Astrocyte (in vitro differentiated cells and primary cell): ENCODE results near the gene TSR3. TPM values are rescaled to one million over a fixed set of nuclear protein-coding genes. Genes with fewer than 3 reads are reported as not detected.

Experiments used
- DNase-seq: peaks from one replicate; pipeline ENCODE4 v3.0.0-alpha.2; 2010; ENCODE audit warnings: low read depth
- FAIRE-seq: peaks from 2 replicates; lab custom pipeline; 2011; peaks lifted over from hg19 to GRCh38; lab: Jason Lieb, UNC
- H2AFZ ChIP-seq: 2 replicates; pipeline ENCODE4 v1.6.0; 2012; ENCODE audit warnings: low read depth, low read length, inconsistent platforms
- H3K27ac ChIP-seq: 2 replicates; pipeline ENCODE4 v1.5.1; 2011; ENCODE audit warnings: low read depth, low read length, inconsistent platforms
- H3K27me3 ChIP-seq: 2 replicates; pipeline ENCODE4 v1.6.0; 2011; ENCODE audit warnings: low read length, inconsistent platforms; ENCODE audit not compliant: insufficient read depth
- H3K36me3 ChIP-seq: 2 replicates; pipeline ENCODE4 v1.5.1; 2011; ENCODE audit warnings: low read length, inconsistent platforms; ENCODE audit not compliant: insufficient read depth
- H3K4me1 ChIP-seq: 2 replicates; pipeline ENCODE4 v1.5.1; 2011; ENCODE audit warnings: low read length, inconsistent platforms; ENCODE audit not compliant: insufficient read depth
- H3K4me2 ChIP-seq: 2 replicates; pipeline ENCODE4 v1.6.0; 2012; ENCODE audit warnings: low read length, inconsistent platforms
- H3K4me3 ChIP-seq: 2 replicates; pipeline ENCODE4 v1.5.1; 2011; ENCODE audit warnings: low read depth, mild to moderate bottlenecking, low read length, inconsistent platforms; ENCODE audit not compliant: insufficient read depth
- H3K79me2 ChIP-seq: 2 replicates; pipeline ENCODE4 v1.6.0; 2012; ENCODE audit warnings: mild to moderate bottlenecking, low read length, inconsistent platforms; ENCODE audit not compliant: insufficient read depth
- H3K9ac ChIP-seq: 2 replicates; pipeline ENCODE4 v1.6.0; 2012; ENCODE audit warnings: mild to moderate bottlenecking, low read length, inconsistent platforms
- H3K9me3 ChIP-seq: 2 replicates; pipeline ENCODE4 v1.5.1; 2012; ENCODE audit warnings: low read depth, mild to moderate bottlenecking, low read length, inconsistent platforms; ENCODE audit not compliant: insufficient read depth
- H4K20me1 ChIP-seq: 2 replicates; pipeline ENCODE4 v1.6.0; 2012; ENCODE audit warnings: low read length, inconsistent platforms; ENCODE audit not compliant: insufficient read depth
- H3K27ac Mint-ChIP-seq: one replicate; pipeline ENCODE4 v1.8.0; 2021; ENCODE audit warnings: mild to moderate bottlenecking, mixed read lengths; ENCODE audit not compliant: unreplicated experiment
- H3K27me3 Mint-ChIP-seq: one replicate; pipeline ENCODE4 v1.8.0; 2021; ENCODE audit warnings: low read depth, mixed read lengths; ENCODE audit not compliant: unreplicated experiment
- H3K36me3 Mint-ChIP-seq: one replicate; pipeline ENCODE4 v1.8.0; 2021; ENCODE audit warnings: low read depth, mixed read lengths; ENCODE audit not compliant: unreplicated experiment
- H3K4me1 Mint-ChIP-seq: one replicate; pipeline ENCODE4 v1.8.0; 2021; ENCODE audit warnings: low read depth, mixed read lengths; ENCODE audit not compliant: unreplicated experiment
- H3K4me3 Mint-ChIP-seq: one replicate; pipeline ENCODE4 v1.8.0; 2021; ENCODE audit warnings: mild to moderate bottlenecking, moderate library complexity, mixed read lengths; ENCODE audit not compliant: unreplicated experiment
- H3K9me3 Mint-ChIP-seq: one replicate; pipeline ENCODE4 v1.8.0; 2021; ENCODE audit warnings: mild to moderate bottlenecking, mixed read lengths; ENCODE audit not compliant: unreplicated experiment
- EZH2 ChIP-seq: IDR thresholded peaks from 2 replicates; pipeline ENCODE4 v1.6.1; 2012; ENCODE audit warnings: mild to moderate bottlenecking, low read length, inconsistent platforms; ENCODE audit not compliant: insufficient read depth
- total RNA-seq: library from RNA; stranded (reverse); gene quantifications from 2 replicates; pipeline ENCODE4 v1.2.1, GENCODE V29; 2021
- TF ChIP-seq, protein P1 (sequence below): IDR thresholded peaks from 2 replicates; pipeline ENCODE4 v1.5.1; 2011; ENCODE audit warnings: low read depth, mild to moderate bottlenecking, inconsistent platforms, low read length, moderate library complexity; ENCODE audit not compliant: insufficient read depth

Gene TSR3
- total RNA-seq, 1 donor from 2014 or later, result 63.3 TPM

DNA sequence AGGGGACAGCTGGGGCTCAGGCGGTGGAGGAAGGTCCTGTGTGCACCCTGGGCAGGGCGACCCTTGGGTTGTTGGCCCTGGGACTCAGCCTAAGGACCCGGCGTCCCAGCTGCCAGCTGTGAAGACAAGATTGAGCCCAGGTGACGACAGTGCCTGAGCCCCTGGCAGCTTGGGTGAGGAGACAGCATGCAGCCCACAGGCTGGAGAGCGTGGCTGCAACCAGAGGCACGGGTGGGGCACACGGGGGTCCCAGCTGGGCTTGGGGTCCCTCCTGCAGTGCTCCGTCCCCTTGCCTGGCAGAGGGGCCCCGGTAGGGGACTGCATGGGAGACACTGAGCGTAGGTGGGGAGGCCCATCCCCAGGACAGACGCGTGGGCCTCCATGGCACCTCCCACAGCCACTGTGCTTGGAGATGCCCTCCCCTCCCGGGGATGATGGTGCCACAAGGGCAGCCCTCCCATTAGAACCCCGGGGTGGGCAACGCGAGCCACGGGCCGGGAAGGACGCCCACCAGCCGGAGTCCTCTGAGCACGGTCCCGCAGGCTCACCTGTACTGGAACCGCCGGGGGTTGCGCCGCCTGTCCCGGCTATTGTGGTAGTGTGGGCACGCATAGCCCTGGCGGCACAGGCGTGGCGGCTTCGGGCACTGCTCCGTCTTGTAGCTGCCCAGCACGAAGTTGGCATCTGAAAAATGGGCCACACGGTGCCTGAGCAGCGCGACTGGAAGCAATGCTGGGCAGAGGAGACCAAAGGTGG is 47.3 kb upstream of the TSR3 start:
- H3K79me2 ChIP-seq, result no peaks in the 10 kb centered on the region
- Mint-ChIP-seq H3K9me3 (no peaks in the 10 kb centered on the region), H3K4me1 (no peaks in the 10 kb centered on the region), H3K4me3 (no peak overlapping the region), H3K36me3 (peaks cover 21% of the 10 kb centered on the region), H3K27ac (no peak overlapping the region), H3K27me3 (no peaks in the 10 kb centered on the region)
- H3K27ac ChIP-seq, result no peak overlapping the region
- no peaks in the 10 kb centered on the region for H3K27me3 ChIP-seq
- no peaks in the 10 kb centered on the region for H3K9me3 ChIP-seq
- no peak for FAIRE-seq
- DNase-seq, result no peak
- no peaks in the 10 kb centered on the region for H3K36me3 ChIP-seq
- peaks cover 8% of the 10 kb centered on the region for H4K20me1 ChIP-seq
- no peak overlapping the region for H3K4me3 ChIP-seq
- H3K9ac ChIP-seq, result no peak overlapping the region
- H3K4me1 ChIP-seq, result no peaks in the 10 kb centered on the region
- no peak overlapping the region for H3K4me2 ChIP-seq
- no peak overlapping the region for H2AFZ ChIP-seq
- no peak for TF ChIP-seq EZH2
- TF ChIP-seq, protein P1, sequence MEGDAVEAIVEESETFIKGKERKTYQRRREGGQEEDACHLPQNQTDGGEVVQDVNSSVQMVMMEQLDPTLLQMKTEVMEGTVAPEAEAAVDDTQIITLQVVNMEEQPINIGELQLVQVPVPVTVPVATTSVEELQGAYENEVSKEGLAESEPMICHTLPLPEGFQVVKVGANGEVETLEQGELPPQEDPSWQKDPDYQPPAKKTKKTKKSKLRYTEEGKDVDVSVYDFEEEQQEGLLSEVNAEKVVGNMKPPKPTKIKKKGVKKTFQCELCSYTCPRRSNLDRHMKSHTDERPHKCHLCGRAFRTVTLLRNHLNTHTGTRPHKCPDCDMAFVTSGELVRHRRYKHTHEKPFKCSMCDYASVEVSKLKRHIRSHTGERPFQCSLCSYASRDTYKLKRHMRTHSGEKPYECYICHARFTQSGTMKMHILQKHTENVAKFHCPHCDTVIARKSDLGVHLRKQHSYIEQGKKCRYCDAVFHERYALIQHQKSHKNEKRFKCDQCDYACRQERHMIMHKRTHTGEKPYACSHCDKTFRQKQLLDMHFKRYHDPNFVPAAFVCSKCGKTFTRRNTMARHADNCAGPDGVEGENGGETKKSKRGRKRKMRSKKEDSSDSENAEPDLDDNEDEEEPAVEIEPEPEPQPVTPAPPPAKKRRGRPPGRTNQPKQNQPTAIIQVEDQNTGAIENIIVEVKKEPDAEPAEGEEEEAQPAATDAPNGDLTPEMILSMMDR, result no peak

DNA sequence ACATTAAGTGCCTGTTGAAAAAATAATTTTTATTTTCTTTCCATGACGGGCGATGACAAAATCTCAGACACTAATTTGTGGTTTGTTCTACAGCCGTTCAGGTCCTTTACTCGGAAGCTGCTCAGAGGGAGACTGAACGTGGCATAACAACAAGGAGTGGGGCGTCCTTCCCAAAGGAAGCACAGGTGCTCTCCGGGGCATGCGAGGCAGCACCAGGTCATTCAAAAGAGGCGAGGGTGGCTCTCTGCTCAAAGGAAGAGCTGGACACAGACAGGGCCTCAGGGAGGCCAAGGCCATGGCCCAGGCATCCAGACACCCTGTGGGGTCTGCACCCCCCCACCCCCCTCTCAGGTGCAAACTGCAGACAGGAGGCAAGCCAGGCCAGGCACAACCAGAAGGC is 46.7 kb upstream of the TSR3 start:
- no peak overlapping the region for H3K27ac ChIP-seq
- H3K36me3 ChIP-seq, result no peaks in the 10 kb centered on the region
- Mint-ChIP-seq H3K9me3 (no peaks in the 10 kb centered on the region), H3K4me1 (no peaks in the 10 kb centered on the region), H3K27me3 (no peaks in the 10 kb centered on the region), H3K27ac (no peak overlapping the region), H3K4me3 (no peak overlapping the region), H3K36me3 (peaks cover 20% of the 10 kb centered on the region)
- H2AFZ ChIP-seq, result no peak overlapping the region
- H3K27me3 ChIP-seq, result no peaks in the 10 kb centered on the region
- H4K20me1 ChIP-seq, result peaks cover 4% of the 10 kb centered on the region
- H3K4me1 ChIP-seq, result no peaks in the 10 kb centered on the region
- no peaks in the 10 kb centered on the region for H3K79me2 ChIP-seq
- H3K9ac ChIP-seq, result no peak overlapping the region
- no peak overlapping the region for H3K4me3 ChIP-seq
- no peaks in the 10 kb centered on the region for H3K9me3 ChIP-seq
- no peak for FAIRE-seq
- no peak overlapping the region for H3K4me2 ChIP-seq
- TF ChIP-seq EZH2, result no peak
- TF ChIP-seq, protein P1, result no peak
- no peak for DNase-seq

DNA sequence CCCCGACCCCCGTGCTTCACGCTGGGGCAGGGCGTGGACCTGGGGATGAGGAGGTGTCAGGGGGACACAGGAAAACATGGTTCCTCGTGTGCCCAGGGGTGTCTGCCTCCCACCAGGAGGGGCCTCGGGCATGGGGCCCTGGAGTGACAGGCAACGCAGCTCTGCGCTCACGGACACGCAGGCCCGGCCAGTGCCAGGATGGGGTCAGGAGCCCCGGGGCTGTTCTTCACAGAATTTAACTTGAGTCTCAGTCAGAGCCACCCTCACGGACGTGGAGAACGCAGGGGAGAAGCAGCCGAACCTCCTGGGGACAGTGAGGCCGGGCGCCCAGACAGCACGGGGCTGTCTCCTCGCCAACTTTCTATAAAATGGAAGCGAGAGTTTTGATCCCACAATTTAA is 46.1 kb upstream of the TSR3 start:
- TF ChIP-seq, protein P1, result no peak
- TF ChIP-seq EZH2, result no peak
- Histone ChIP-seq H4K20me1 (no peaks in the 10 kb centered on the region), H3K79me2 (no peaks in the 10 kb centered on the region), H3K4me2 (no peak overlapping the region), H3K27me3 (no peaks in the 10 kb centered on the region), H3K9me3 (no peaks in the 10 kb centered on the region), H3K9ac (no peak overlapping the region), H3K36me3 (no peaks in the 10 kb centered on the region), H3K4me3 (no peak overlapping the region), H3K4me1 (no peaks in the 10 kb centered on the region), H3K27ac (no peak overlapping the region), H2AFZ (no peak overlapping the region)
- FAIRE-seq (no peak), DNase-seq (no peak)
- Mint-ChIP-seq H3K4me1 (no peaks in the 10 kb centered on the region), H3K27ac (no peak overlapping the region), H3K36me3 (peaks cover 18% of the 10 kb centered on the region), H3K27me3 (no peaks in the 10 kb centered on the region), H3K4me3 (no peak overlapping the region), H3K9me3 (no peaks in the 10 kb centered on the region)
